Right hindlimb (tissue), 1 donor: Measurements from ENCODE around the gene KDELR1.
A peak's percentile ranks its signal among the peaks of the same experiment; 100 is the strongest.

Experiments
- DNase-seq: peaks from one replicate; pipeline ENCODE4 v3.0.0-alpha.2; 2018

The KDELR1 gene

GRCh38 chr19:48341515-48342413, 49.6 kb downstream of the KDELR1 start:
- DNase-seq: no peak

- no peak for DNase-seq
Measured at GRCh38 chr19:48340995-48341394, 50.4 kb downstream of the KDELR1 start.

- no peak for DNase-seq
Measured at GRCh38 chr19:48338802-48339503, 52.4 kb downstream of the KDELR1 start.

GRCh38 chr19:48338253-48338755, 53.0 kb downstream of the KDELR1 start:
- DNase-seq: no peak

- DNase-seq: peak; percentile 92
Measured at GRCh38 chr19:48333467-48334384, 57.6 kb downstream of the KDELR1 start.

GRCh38 chr19:48332662-48333466, 58.5 kb downstream of the KDELR1 start:
- peak; percentile 94 for DNase-seq
